Stimulated activated CD8-positive, alpha-beta memory T cell treated with anti-CD3 and anti-CD28 coated beads, Interleukin-2, amount 100 ng/mL, for 1 hour (primary cell): Measurements from ENCODE around the gene DIPK1B.

Source experiments
- DNase-seq, 2 donors: peaks; one replicate each; pipeline ENCODE4 v3.0.0-alpha.2; 2020; ENCODE audit warnings: low read depth in 2 of 2

The DIPK1B gene

GRCh38 chr9:136720251-136720897, 8.0 kb downstream of the DIPK1B start:
- no peak for DNase-seq

GRCh38 chr9:136720898-136721338, 8.5 kb downstream of the DIPK1B start:
- no peak for DNase-seq

GRCh38 chr9:136721339-136722092, 9.1 kb downstream of the DIPK1B start:
- DNase-seq = no peak

GRCh38 chr9:136722093-136722968, 10.0 kb downstream of the DIPK1B start:
- no peak for DNase-seq

GRCh38 chr9:136722969-136723356, 10.6 kb downstream of the DIPK1B start:
- DNase-seq = no peak

GRCh38 chr9:136723362-136723976, 11.1 kb downstream of the DIPK1B start:
- no peak for DNase-seq

- DNase-seq = no peak
Observed at GRCh38 chr9:136723989-136724388, 11.6 kb downstream of the DIPK1B start.

GRCh38 chr9:136724772-136725171, 12.4 kb downstream of the DIPK1B start:
- DNase-seq = no peak

- DNase-seq = no peak
Observed at GRCh38 chr9:136725612-136726011, 13.2 kb downstream of the DIPK1B start.

- no peak for DNase-seq
Observed at GRCh38 chr9:136726118-136726517, 13.7 kb downstream of the DIPK1B start.

- no peak for DNase-seq
Observed at GRCh38 chr9:136726631-136727191, 14.3 kb downstream of the DIPK1B start.

GRCh38 chr9:136728080-136728547, 15.7 kb downstream of the DIPK1B start:
- DNase-seq = peak; percentile 90

- DNase-seq = no peak
Observed at GRCh38 chr9:136728548-136729123, 16.3 kb downstream of the DIPK1B start.

- DNase-seq = no peak
Observed at GRCh38 chr9:136729144-136729543, 16.8 kb downstream of the DIPK1B start.

GRCh38 chr9:136729926-136730325, 17.6 kb downstream of the DIPK1B start:
- no peak for DNase-seq

- DNase-seq = no peak
Observed at GRCh38 chr9:136732444-136733178, 20.2 kb downstream of the DIPK1B start.

GRCh38 chr9:136733611-136734010, 21.2 kb downstream of the DIPK1B start:
- DNase-seq = no peak

- DNase-seq = no peak
Observed at GRCh38 chr9:136734837-136735496, 22.6 kb downstream of the DIPK1B start.

GRCh38 chr9:136735812-136736480, 23.6 kb downstream of the DIPK1B start:
- DNase-seq = no peak
